HG02588 (cell line): Measurements from ENCODE around the gene TGM1.
"Not testable (repeated sequence)": the region's sequence is repeated elsewhere in the genome, so short reads cannot be mapped to it uniquely, and the experiment has no call there.

ENCODE experiments used
- ATAC-seq: cut with Tn5 transposase; IDR thresholded peaks from one replicate; pipeline ENCODE4 v1.9.1; 2021; ENCODE audit warnings: mild to moderate bottlenecking, moderate library complexity; ENCODE audit not compliant: unreplicated experiment

The TGM1 gene

GRCh38 chr14:24207625-24208024 is 55.4 kb downstream of the TGM1 start:
- ATAC-seq: no peak

GRCh38 chr14:24207104-24207551 is 55.8 kb downstream of the TGM1 start:
- ATAC-seq: no peak

- ATAC-seq: no peak
Measured at GRCh38 chr14:24206260-24207103, 56.5 kb downstream of the TGM1 start.

GRCh38 chr14:24204163-24205146 is 58.5 kb downstream of the TGM1 start:
- no peak for ATAC-seq

- not testable (repeated sequence) for ATAC-seq
Measured at GRCh38 chr14:24203249-24203886, 59.6 kb downstream of the TGM1 start.

- not testable (repeated sequence) for ATAC-seq
Measured at GRCh38 chr14:24202538-24202937, 60.4 kb downstream of the TGM1 start.
